SK-N-DZ (cell line): ENCODE measurements around the gene AIP.

Experiments
- DNase-seq: peaks from one replicate; pipeline ENCODE4 v3.0.0-alpha.2; 2015; ENCODE audit warnings: low spot score

AIP gene

GRCh38 chr11:67493548-67494370, 10.9 kb downstream of the AIP start:
- DNase-seq = no peak

DNA sequence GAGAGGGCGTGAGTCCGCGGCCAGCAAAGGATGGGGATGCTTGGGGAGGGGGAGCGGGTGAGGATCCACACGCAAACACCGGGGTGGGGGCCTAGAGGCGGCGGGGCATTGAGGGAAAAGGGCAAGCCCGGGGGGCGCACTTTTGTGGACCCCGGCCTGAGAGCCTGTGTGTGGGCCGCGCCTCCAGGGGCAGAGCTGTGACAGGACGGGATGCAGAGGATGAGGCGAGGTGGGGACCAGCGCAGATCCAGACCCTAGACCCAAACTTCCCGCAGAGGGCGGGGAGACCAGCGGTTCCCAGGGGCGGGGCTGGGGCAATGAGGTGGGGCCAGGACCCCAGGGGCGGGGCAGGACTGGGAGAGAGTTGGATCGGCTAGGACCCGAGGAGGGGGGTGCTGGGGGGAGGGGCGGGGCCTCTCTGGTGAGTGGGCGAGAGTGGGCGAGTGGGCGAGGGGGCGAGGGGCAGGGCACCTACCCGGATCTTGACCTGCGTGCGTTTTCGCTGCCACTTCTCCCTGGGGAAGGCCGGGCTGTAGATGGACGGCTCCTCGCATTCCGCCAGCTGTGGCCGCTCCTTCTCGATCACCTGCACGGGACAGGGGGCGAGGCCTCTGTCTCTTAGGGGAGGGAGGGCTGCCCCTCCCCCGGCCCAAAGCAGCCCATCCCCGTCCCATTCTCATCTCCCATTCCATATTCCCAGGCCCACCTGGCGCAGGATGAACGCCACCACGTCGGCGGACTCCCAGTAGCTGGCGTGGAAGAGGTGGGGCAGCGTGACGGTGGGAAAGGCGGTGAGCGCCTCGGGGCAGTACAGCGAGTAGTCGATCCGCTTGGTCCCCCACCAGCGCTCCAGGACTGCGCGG, 11.8 kb downstream of the AIP start:
- no peak for DNase-seq

DNA sequence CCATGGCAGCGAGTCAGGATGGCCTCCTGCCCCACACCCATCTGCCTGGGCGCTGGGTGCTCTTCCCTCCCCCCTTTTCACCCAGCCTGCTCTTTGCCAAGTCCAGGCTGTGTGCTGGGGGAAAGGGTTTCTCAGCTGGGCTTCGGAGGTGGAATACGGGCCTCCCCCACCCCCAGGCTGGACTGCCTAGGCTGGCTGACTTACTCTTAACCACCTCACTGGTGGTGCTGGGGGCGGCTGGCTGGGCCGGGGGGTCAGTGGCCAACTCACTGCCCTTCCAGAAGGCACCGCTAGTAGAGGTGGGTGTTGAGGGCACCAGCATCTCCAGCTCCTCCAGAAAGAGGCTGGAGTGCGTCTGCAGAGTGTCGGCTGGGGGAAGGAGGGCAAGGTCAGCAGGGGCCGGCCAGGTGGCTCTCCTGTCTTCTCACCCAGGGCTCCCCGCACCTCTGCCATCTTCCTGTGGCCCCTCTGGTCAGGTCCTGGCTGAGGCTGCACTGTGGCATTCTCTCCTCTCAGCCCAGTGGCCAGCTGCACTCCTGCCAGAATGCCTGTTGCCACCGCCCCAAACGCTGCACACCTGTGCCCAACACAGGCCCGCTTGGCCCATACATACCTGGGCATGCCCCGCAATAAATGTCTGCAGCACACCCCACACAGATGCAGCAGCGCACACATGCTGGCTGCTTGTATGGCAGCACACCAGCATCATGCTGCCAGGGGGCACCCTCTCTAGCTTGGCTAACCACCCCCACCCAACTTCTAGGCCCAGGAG, 12.6 kb downstream of the AIP start:
- DNase-seq = no peak

- no peak for DNase-seq
These were observed 13.3 kb downstream of the AIP start for GRCh38 chr11:67496113-67496512.

GRCh38 chr11:67497656-67498291, 14.9 kb downstream of the AIP start:
- no peak for DNase-seq

DNA sequence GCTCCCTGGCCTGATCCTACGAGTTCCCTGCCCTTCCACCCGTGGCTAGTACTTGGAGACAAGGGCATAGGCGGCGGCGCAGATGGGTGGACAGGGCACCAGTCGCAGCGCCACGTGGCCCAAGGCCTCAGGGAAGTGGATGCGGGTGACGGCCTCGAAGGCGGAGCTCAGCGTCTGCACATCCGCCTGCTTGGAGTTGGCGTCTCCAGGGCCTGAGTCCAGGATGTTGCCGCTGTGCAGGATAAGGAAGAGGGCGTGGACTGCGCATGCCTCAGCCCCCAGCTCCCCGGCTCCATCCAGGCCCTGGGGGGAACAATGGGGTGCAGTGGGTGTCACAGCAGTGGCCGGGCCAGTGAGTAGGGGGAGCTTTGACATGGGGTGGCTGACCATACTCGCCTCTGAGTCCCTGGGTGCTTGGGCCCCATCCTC, 15.7 kb downstream of the AIP start:
- DNase-seq = no peak

DNA sequence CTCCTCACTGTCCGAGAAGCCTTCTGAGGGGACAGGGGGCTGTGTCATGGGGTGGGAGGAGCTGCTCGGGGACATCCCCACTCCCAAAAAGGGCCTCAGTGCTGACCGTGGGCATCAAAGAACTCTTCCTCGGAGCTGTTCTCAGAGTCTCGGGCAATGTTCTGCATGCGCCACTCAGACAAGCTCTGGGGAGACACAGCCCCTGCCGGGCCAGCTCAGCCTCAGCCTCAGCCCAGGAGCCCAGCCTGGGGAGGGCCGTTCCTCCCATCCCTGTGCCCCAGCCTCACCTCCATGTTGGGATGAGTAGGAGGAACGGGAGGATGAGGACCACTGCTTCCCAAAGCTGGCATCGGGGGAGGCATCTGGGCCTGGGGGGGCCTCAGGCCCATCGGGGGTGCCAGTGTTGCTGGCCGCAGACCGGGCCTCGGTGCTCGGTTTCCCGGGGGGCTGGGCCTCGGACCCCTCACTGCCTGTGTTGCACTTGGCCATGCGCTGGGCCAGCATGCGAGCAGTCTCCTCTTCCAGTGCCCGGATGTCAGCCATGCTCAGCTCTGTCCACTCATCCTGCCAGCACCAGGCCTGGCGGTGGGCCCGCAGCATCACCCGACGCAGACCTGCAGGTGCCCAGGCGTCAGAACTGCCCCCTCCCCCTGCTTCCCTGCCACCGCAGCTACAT, 17.1 kb downstream of the AIP start:
- no peak for DNase-seq

DNA sequence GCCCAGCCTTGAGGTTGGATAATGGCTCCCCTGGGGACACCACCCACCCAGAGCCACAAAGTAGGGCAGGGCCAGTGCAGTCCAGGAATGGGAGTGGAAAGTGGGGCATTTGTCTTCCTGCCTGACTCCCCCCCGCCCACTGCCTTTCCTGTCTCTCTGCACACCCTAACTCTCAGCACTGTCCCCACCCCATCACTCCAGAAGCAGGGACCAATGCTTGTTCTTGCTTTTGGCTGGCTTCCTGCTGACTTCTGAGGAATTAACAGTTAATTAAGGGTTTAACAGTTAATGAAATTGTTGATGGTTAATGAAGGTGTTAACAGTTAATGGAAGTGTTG, 17.6 kb downstream of the AIP start:
- no peak for DNase-seq

- DNase-seq = no peak
These were observed 18.2 kb downstream of the AIP start for GRCh38 chr11:67500831-67501715.

GRCh38 chr11:67501854-67502253, 19.0 kb downstream of the AIP start:
- DNase-seq = no peak

DNA sequence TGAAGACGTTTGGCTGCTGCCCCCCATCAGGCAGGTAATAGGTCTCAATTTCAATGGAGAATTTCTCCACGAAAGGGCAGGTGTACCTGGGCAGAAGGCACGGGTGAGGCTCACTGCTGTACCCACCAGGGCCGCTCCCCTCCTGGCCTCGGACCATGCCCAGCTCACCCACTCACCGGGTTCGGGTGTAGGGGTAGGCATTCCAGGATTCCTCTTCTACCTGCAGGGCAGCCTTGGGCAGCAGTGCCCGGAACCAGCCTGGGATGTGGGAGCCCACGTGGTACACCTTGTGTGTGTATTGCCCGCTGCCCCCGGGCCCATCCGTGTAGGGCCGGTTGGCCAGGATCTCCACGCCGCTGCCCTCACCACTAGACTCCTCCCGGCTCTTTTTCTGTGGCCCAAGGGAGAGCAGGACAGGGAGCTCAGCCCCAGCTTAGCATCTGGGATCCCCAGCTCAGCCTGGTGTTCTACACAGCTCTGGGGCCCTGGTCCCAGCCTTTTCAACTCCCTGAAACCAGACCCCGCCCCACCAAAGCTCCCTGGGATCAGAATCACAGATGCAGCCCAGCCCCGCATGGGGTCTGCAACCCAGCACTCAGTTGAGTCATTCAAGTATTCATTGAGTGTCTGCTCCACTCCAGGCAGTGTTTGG, 19.6 kb downstream of the AIP start:
- no peak for DNase-seq

GRCh38 chr11:67503119-67504004, 20.5 kb downstream of the AIP start:
- no peak for DNase-seq

- DNase-seq = peak; percentile 36
These were observed 21.5 kb downstream of the AIP start for GRCh38 chr11:67504005-67504949.

GRCh38 chr11:67504950-67505581, 22.2 kb downstream of the AIP start, which contains the start of gene PITPNM1:
TSS of gene PITPNM1 (minus strand) at chr11:67505363. CDS start at chr11:67504180, 1,183 bp downstream.
- DNase-seq = peak; percentile 48

DNA sequence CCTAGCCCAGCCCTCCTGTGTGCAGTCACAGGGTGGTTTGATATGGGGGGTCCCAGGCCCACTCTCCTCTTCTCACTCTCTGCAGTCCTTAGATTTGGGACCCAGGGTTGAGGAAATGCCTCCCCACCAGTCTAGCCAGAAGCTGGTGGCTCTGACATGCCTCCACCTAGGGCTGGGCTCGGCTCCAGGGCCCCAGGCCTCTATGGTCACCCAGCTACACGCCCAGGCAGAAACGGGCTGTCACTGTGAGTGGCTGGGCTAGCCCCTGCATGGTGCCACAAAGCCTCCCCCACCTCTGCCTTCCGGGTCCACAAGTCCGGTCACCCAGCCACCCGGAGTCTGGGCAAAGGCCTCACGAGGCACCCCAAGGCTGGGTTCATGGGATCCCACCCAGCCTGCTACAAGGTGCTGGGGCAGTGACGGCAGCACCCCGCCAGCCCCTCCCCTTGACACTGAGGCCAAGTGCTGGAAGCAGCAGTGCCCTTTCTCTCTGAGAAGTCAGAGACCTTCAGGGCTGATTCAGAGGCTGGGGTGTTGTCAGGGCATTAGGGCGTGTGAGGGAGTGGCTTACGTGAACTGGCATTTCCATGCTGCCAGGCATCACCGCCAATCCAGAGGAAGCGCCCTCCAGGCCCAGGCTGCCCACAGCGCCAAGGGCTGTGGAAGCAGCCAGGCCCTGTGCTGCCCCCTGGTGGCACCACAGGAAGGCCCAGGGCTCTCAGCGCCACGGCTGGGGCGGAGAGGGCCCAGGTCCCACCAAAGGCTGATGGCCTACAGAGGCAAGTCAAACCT, 23.0 kb downstream of the AIP start:
- peak; percentile 79 for DNase-seq
